ENCODE measurements around the gene SLC38A3.

The SLC38A3 gene

GRCh38 chr3:50221051-50221410 lies 16.0 kb downstream of the SLC38A3 start:
- H3K36me3 ChIP-seq (ENCODE audit: control insufficient read depth, insufficient read depth, low read length) = no peaks in the 10 kb centered on the region
- no peak overlapping the region for H3K4me3 ChIP-seq (ENCODE audit: low read depth, low read length)
- no peaks in the 10 kb centered on the region for H3K9me3 ChIP-seq (ENCODE audit: control insufficient read depth, low read length)
- no peaks in the 10 kb centered on the region for H3K27me3 ChIP-seq (ENCODE audit: control insufficient read depth, insufficient read depth, low read length)
- H3K27ac ChIP-seq = no peak overlapping the region
- H2AFZ ChIP-seq = no peak overlapping the region
- H3K9ac ChIP-seq = no peak overlapping the region
- H3K79me2 ChIP-seq = no peaks in the 10 kb centered on the region
- H3K4me1 ChIP-seq = no peaks in the 10 kb centered on the region
- no peak for TF ChIP-seq CTCF (IDR thresholded peaks at IDR 0.05)
- H3K4me2 ChIP-seq (ENCODE audit: low read length) = no peak overlapping the region

- no peak overlapping the region for H3K27ac ChIP-seq
Observed at GRCh38 chr3:50221411-50222168, 16.5 kb downstream of the SLC38A3 start.

GRCh38 chr3:50222169-50222528 lies 17.1 kb downstream of the SLC38A3 start:
- no peaks in the 10 kb centered on the region for H3K79me2 ChIP-seq
- H3K27ac ChIP-seq = no peak overlapping the region
- H3K4me3 ChIP-seq (ENCODE audit: low read depth, low read length) = no peak overlapping the region
- no peaks in the 10 kb centered on the region for H3K36me3 ChIP-seq (ENCODE audit: control insufficient read depth, insufficient read depth, low read length)
- H3K9ac ChIP-seq = no peak overlapping the region
- TF ChIP-seq CTCF (IDR thresholded peaks at IDR 0.05) = no peak
- H3K4me1 ChIP-seq = peaks cover 5% of the 10 kb centered on the region
- H3K9me3 ChIP-seq (ENCODE audit: control insufficient read depth, low read length) = no peaks in the 10 kb centered on the region
- H3K4me2 ChIP-seq (ENCODE audit: low read length) = no peak overlapping the region
- H3K27me3 ChIP-seq (ENCODE audit: control insufficient read depth, insufficient read depth, low read length) = no peaks in the 10 kb centered on the region
- no peak overlapping the region for H2AFZ ChIP-seq

More at GRCh38 chr3:50221411-50222168, 16.5 kb downstream of the SLC38A3 start:
- Histone ChIP-seq H3K36me3 (ENCODE audit: control insufficient read depth, insufficient read depth, low read length) (no peaks in the 10 kb centered on the region), H3K27me3 (ENCODE audit: control insufficient read depth, insufficient read depth, low read length) (no peaks in the 10 kb centered on the region), H3K4me3 (ENCODE audit: low read depth, low read length) (no peak overlapping the region), H2AFZ (no peak overlapping the region), H3K4me2 (ENCODE audit: low read length) (no peak overlapping the region), H3K79me2 (no peaks in the 10 kb centered on the region), H3K9me3 (ENCODE audit: control insufficient read depth, low read length) (no peaks in the 10 kb centered on the region), H3K9ac (no peak overlapping the region), H3K4me1 (no peaks in the 10 kb centered on the region)
- TF ChIP-seq CTCF (IDR thresholded peaks at IDR 0.05) = no peak

GRCh38 chr3:50224639-50225038 lies 19.6 kb downstream of the SLC38A3 start:
- TF ChIP-seq CTCF (IDR thresholded peaks at IDR 0.05) = no peak
- Histone ChIP-seq H3K9me3 (ENCODE audit: control insufficient read depth, low read length) (no peaks in the 10 kb centered on the region), H3K4me1 (peaks cover 10% of the 10 kb centered on the region), H3K79me2 (no peaks in the 10 kb centered on the region), H3K36me3 (ENCODE audit: control insufficient read depth, insufficient read depth, low read length) (no peaks in the 10 kb centered on the region), H3K4me2 (ENCODE audit: low read length) (no peak overlapping the region), H3K27me3 (ENCODE audit: control insufficient read depth, insufficient read depth, low read length) (no peaks in the 10 kb centered on the region), H3K9ac (no peak overlapping the region), H3K27ac (no peak overlapping the region), H3K4me3 (ENCODE audit: low read depth, low read length) (no peak overlapping the region), H2AFZ (no peak overlapping the region)

- no peak overlapping the region for H3K9ac ChIP-seq
- no peaks in the 10 kb centered on the region for H3K27me3 ChIP-seq (ENCODE audit: control insufficient read depth, insufficient read depth, low read length)
- H2AFZ ChIP-seq = peak overlapping the region; percentile 84
- H3K9me3 ChIP-seq (ENCODE audit: control insufficient read depth, low read length) = no peaks in the 10 kb centered on the region
- H3K79me2 ChIP-seq = no peaks in the 10 kb centered on the region
- peaks cover 10% of the 10 kb centered on the region for H3K4me1 ChIP-seq
- TF ChIP-seq CTCF (IDR thresholded peaks at IDR 0.05) = no peak
- peak overlapping the region; percentile 68 for H3K4me2 ChIP-seq (ENCODE audit: low read length)
- peak overlapping the region; percentile 52 for H3K27ac ChIP-seq
- no peaks in the 10 kb centered on the region for H3K36me3 ChIP-seq (ENCODE audit: control insufficient read depth, insufficient read depth, low read length)
- H3K4me3 ChIP-seq (ENCODE audit: low read depth, low read length) = peak overlapping the region; percentile 72
Observed at GRCh38 chr3:50226888-50227389, 21.9 kb downstream of the SLC38A3 start.
